SJSA1 (cell line): ENCODE measurements around the gene SRD5A1. TPM values are rescaled to one million over a fixed set of nuclear protein-coding genes. Genes with fewer than 3 reads are reported as not detected.

ENCODE experiments used
- DNase-seq, 2 experiments: peaks; one replicate each; pipeline ENCODE4 v3.0.0-alpha.2; 2015 to 2020; ENCODE audit warnings: low spot score in 2 of 2, low read depth in 1 of 2
- H3K27ac ChIP-seq: fragments of 250-450 bp; sonication (Bioruptor Pico); 2 replicates; pipeline ENCODE4 v1.5.1; 2020; ENCODE audit warnings: mild to moderate bottlenecking, moderate library complexity
- H3K27me3 ChIP-seq: fragments of 250-450 bp; sonication (Bioruptor Pico); replicated peaks from 2 replicates; pipeline ENCODE4 v1.5.1; 2020; ENCODE audit warnings: mild to moderate bottlenecking, moderate library complexity
- H3K36me3 ChIP-seq: fragments of 250-450 bp; sonication (Bioruptor Pico); 2 replicates; pipeline ENCODE4 v1.5.1; 2020; ENCODE audit warnings: mild to moderate bottlenecking
- H3K4me1 ChIP-seq: fragments of 250-450 bp; sonication (Bioruptor Pico); replicated peaks from 2 replicates; pipeline ENCODE4 v1.6.1; 2021; ENCODE audit warnings: mild to moderate bottlenecking
- H3K4me3 ChIP-seq: fragments of 250-450 bp; sonication (Bioruptor Pico); 2 replicates; pipeline ENCODE4 v1.5.1; 2020; ENCODE audit warnings: mild to moderate bottlenecking
- H3K9me3 ChIP-seq: fragments of 250-450 bp; sonication (Bioruptor Pico); replicated peaks from 2 replicates; pipeline ENCODE4 v1.5.1; 2020; ENCODE audit warnings: mild to moderate bottlenecking
- total RNA-seq: library from RNA; depleted of rRNA; stranded (reverse); fragments of >200 nt; shearing (Covaris generic); gene quantifications from 2 replicates; pipeline ENCODE4 v1.2.3, GENCODE V29; 2014

SRD5A1 gene
- total RNA-seq, 1 experiment from 2014 or later, result 18.1 TPM

GRCh38 chr5:6710070-6710469 is 76.8 kb downstream of the SRD5A1 start:
- H3K27ac ChIP-seq, result no peak overlapping the region
- H3K9me3 ChIP-seq, result no peaks in the 10 kb centered on the region
- DNase-seq, result no peak
- peaks cover 9% of the 10 kb centered on the region; the same call in 1 of the 2 replicates for H3K36me3 ChIP-seq
- peaks cover 29% of the 10 kb centered on the region for H3K4me1 ChIP-seq
- no peak overlapping the region for H3K4me3 ChIP-seq
- no peaks in the 10 kb centered on the region for H3K27me3 ChIP-seq

GRCh38 chr5:6710551-6711318 is 77.5 kb downstream of the SRD5A1 start:
- no peaks in the 10 kb centered on the region for H3K9me3 ChIP-seq

GRCh38 chr5:6711409-6712141 is 78.3 kb downstream of the SRD5A1 start:
- Histone ChIP-seq H3K36me3 (peaks cover 24% of the 10 kb centered on the region), H3K27ac (peak overlapping the region; percentile 90), H3K9me3 (no peaks in the 10 kb centered on the region), H3K4me1 (peaks cover 30% of the 10 kb centered on the region), H3K4me3 (peak overlapping the region; percentile 79), H3K27me3 (no peaks in the 10 kb centered on the region)
- peak in 1 of 2 experiments; percentile 43 for DNase-seq

More at GRCh38 chr5:6710551-6711318, 77.5 kb downstream of the SRD5A1 start:
- peak in 1 of 2 experiments; percentile 42 for DNase-seq
- Histone ChIP-seq H3K27me3 (no peaks in the 10 kb centered on the region), H3K4me3 (no peak overlapping the region), H3K27ac (no peak overlapping the region), H3K4me1 (peaks cover 29% of the 10 kb centered on the region), H3K36me3 (peaks cover 16% of the 10 kb centered on the region)

GRCh38 chr5:6712142-6712576 is 78.9 kb downstream of the SRD5A1 start:
- Histone ChIP-seq H3K27ac (peak overlapping the region; percentile 90), H3K9me3 (no peaks in the 10 kb centered on the region), H3K4me3 (peak overlapping the region; percentile 79), H3K36me3 (peaks cover 30% of the 10 kb centered on the region), H3K27me3 (no peaks in the 10 kb centered on the region), H3K4me1 (peaks cover 36% of the 10 kb centered on the region)
- peak; percentile 76 to 81 for DNase-seq

GRCh38 chr5:6712577-6713273 is 79.5 kb downstream of the SRD5A1 start:
- H3K4me3 ChIP-seq, result peak overlapping the region; percentile 79
- DNase-seq, result peak; percentile 98 to 99
- peaks cover 36% of the 10 kb centered on the region for H3K36me3 ChIP-seq
- peak overlapping the region; percentile 90 for H3K27ac ChIP-seq
- H3K4me1 ChIP-seq, result peaks cover 36% of the 10 kb centered on the region
- H3K9me3 ChIP-seq, result no peaks in the 10 kb centered on the region
- H3K27me3 ChIP-seq, result no peaks in the 10 kb centered on the region

GRCh38 chr5:6713274-6714225 is 80.3 kb downstream of the SRD5A1 start, which contains the start of gene TENT4A:
Gene TENT4A (plus strand): TSS chr5:6713432. CDS start chr5:6713984, 552 bp downstream.
- Histone ChIP-seq H3K27ac (peak within 1 kb of the TSS; percentile 90), H3K9me3 (no peaks in the 10 kb centered on the region), H3K36me3 (peaks cover 44% of the 10 kb centered on the region), H3K27me3 (no peaks in the 10 kb centered on the region), H3K4me3 (peak within 1 kb of the TSS; percentile 79), H3K4me1 (peaks cover 36% of the 10 kb centered on the region)
- DNase-seq, result peak in 1 of 2 experiments; percentile 51

GRCh38 chr5:6714226-6715041 is 81.2 kb downstream of the SRD5A1 start:
- Histone ChIP-seq H3K27me3 (no peaks in the 10 kb centered on the region), H3K4me3 (peak overlapping the region; percentile 79), H3K27ac (no peak overlapping the region; the same call in 1 of the 2 replicates), H3K36me3 (peaks cover 48% of the 10 kb centered on the region), H3K4me1 (peaks cover 36% of the 10 kb centered on the region), H3K9me3 (no peaks in the 10 kb centered on the region)
- peak; percentile 38 to 48 for DNase-seq

- no peaks in the 10 kb centered on the region for H3K9me3 ChIP-seq
- no peak overlapping the region for H3K27ac ChIP-seq
- H3K36me3 ChIP-seq, result peaks cover 57% of the 10 kb centered on the region
- no peak for DNase-seq
- H3K27me3 ChIP-seq, result no peaks in the 10 kb centered on the region
- peaks cover 36% of the 10 kb centered on the region for H3K4me1 ChIP-seq
- peak overlapping the region; percentile 79 for H3K4me3 ChIP-seq
These were observed 82.0 kb downstream of the SRD5A1 start for GRCh38 chr5:6715271-6715670.

- Histone ChIP-seq H3K36me3 (peaks cover 57% of the 10 kb centered on the region), H3K9me3 (no peaks in the 10 kb centered on the region), H3K4me3 (peak overlapping the region; percentile 79), H3K4me1 (peaks cover 35% of the 10 kb centered on the region), H3K27me3 (no peaks in the 10 kb centered on the region), H3K27ac (no peak overlapping the region)
- DNase-seq, result peak in 1 of 2 experiments; percentile 39
These were observed 82.8 kb downstream of the SRD5A1 start for GRCh38 chr5:6715758-6716628.

- Histone ChIP-seq H3K4me1 (peaks cover 29% of the 10 kb centered on the region), H3K9me3 (no peaks in the 10 kb centered on the region), H3K27me3 (no peaks in the 10 kb centered on the region), H3K4me3 (no peak overlapping the region), H3K27ac (no peak overlapping the region), H3K36me3 (peaks cover 57% of the 10 kb centered on the region)
- DNase-seq, result peak in 1 of 2 experiments; percentile 39
These were observed 83.4 kb downstream of the SRD5A1 start for GRCh38 chr5:6716629-6717149.

GRCh38 chr5:6717247-6717646 is 84.0 kb downstream of the SRD5A1 start:
- no peak for DNase-seq
- no peak overlapping the region for H3K27ac ChIP-seq
- no peak overlapping the region for H3K4me3 ChIP-seq
- H3K9me3 ChIP-seq, result no peaks in the 10 kb centered on the region
- peaks cover 57% of the 10 kb centered on the region for H3K36me3 ChIP-seq
- H3K4me1 ChIP-seq, result peaks cover 29% of the 10 kb centered on the region
- H3K27me3 ChIP-seq, result no peaks in the 10 kb centered on the region
